HG02943 (cell line): ENCODE measurements around the gene IER3IP1.
"Not testable (repeated sequence)": the region's sequence is repeated elsewhere in the genome, so short reads cannot be mapped to it uniquely, and the experiment has no call there.

Experiments
- ATAC-seq: cut with Tn5 transposase; IDR thresholded peaks from one replicate; pipeline ENCODE4 v1.9.1; 2021; ENCODE audit warnings: mild to moderate bottlenecking, low read depth, moderate library complexity; ENCODE audit not compliant: unreplicated experiment

The IER3IP1 gene

DNA sequence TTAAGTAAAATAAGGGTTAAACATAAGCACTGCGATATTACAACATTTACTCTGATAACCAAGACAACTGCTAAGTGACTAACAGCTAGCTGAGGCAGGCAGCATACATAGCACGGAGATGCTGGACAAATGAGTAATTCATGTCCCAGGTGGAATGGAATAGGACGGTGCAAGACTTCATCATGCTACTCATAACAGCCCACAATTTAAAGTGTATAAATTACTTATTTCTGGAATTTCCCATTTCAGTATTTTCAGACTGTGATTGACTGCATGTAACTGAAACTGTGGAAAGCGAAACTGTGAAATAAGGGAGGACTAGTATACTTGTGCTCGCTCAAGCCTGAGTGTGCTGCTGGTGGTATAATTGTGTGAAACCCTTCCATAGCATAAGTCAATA is 12.9 kb downstream of the IER3IP1 start:
- peak; percentile 61 for ATAC-seq

DNA sequence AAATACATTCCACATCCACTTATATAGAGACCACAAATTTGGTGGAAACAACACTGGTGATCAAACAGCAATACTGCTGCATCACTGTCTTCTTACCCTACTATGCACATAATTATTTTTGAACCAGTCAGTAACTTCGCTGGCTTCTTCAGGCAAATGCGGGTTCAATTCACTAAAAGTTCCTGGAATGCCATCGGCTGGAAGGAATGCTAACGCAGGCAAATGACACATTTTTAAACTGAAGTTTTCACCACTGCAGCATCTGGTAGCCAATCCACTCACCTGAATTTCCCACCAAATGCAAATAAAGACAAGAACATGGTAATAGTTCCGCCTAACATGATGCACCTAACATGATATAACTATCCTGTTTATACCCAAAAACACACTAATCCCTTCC is 15.9 kb downstream of the IER3IP1 start:
- no peak for ATAC-seq

DNA sequence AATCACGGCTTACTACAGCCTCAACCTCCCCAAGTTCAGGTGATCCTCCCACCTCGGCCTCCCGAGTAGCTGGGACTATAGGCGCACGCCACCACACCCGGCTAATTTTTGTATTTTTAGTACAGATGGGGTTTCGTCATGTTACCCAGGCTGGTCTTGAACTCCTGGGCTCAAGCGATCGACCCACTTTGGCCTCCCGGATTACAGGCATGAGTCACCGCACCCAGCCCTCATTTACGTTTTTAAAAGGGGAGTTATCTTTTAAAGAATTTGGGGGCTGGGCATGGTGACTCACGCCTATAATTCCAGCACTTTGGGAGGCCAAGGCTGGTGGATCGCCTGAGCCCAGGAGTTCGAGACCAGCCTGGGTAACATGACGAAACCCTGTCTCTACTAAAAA is 17.8 kb downstream of the IER3IP1 start:
- not testable (repeated sequence) for ATAC-seq

DNA sequence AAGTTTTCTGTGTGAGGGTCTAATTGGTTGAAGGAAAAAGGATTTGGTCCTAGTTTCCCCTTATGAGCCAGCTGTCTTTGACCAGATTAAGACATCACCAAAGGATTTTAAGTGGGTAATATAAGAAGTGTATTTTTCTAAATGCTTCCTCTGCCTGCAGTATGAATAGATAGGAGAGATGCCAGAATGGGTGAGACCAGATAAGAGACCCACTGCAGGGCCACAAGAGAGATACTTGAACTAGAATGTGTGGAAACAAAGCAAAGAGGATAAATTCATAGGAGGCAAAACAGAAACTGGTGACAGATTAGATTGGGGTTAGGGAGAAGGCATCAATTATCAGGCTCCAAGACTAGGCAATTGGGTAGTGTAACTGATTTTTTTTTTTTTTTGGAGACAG is 24.7 kb downstream of the IER3IP1 start:
- ATAC-seq, result no peak

DNA sequence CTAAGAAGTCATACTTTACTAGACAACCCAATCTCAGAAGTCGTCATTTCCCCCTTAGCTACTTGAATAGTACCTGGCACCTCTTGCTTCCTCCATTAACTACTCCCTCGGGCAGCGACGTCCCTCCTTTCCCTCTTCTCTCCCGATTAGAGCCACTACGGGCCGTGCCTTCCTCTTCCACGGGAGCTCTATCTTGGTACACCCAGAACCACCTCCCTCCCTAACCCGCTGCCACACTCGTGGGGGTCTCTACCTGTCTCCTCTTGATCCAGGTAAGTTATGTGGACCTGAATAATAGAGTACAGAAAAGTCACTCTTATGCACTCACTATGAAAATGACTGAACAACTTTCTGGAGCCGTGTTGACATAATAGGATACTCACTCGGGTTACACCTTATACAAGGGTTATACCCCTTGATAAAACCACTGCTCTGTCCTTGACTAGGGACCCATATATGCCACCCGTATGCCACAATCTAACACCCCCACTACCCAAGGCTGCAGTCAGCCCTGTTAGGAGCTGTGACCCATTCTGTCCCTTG is 25.3 kb downstream of the IER3IP1 start:
- ATAC-seq, result peak; percentile 21

DNA sequence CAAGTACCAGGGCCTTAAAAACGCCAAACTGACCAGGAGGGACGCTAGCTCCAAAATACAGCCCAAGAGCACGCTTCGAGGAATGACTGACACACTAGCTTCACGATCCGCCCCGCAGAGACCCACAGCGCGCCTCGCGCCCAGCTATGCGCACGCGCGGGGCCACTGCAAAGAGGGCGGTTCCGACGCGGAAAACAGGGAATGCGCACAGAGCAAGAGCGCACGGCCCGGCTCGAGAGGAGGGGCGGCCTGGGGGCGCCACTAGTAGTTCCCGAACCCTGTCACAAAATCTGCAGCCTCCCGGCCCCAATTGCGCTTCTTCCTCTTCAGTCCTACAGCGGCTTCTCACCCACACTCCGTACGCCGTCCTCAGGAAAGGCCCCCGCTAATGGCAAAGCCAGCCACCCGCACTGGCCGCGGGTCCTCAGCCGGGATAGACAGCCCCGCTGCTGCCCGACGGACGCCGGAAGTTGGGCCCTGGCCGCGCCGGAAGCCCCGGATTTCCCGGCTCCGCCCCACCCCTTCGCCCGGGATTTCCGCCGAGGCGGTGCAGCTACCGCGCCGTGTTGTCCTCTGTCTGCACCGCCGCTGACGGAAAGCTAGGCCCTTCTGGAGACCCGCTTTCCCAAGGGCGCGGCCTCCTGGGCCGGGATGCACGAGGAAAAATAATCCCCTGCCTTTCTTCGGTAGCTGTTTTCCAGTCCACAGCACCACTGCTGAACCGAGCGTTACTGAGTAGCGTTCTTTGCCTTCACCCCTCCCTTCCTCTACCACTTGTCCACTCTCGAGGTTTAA is 25.9 kb downstream of the IER3IP1 start, which contains the start of gene HDHD2:
HDHD2 (minus strand) TSS at position 472 of the 795 bp plus-strand sequence. CDS start 14,061 bp downstream, outside the sequence.
- ATAC-seq, result peak; percentile 88

DNA sequence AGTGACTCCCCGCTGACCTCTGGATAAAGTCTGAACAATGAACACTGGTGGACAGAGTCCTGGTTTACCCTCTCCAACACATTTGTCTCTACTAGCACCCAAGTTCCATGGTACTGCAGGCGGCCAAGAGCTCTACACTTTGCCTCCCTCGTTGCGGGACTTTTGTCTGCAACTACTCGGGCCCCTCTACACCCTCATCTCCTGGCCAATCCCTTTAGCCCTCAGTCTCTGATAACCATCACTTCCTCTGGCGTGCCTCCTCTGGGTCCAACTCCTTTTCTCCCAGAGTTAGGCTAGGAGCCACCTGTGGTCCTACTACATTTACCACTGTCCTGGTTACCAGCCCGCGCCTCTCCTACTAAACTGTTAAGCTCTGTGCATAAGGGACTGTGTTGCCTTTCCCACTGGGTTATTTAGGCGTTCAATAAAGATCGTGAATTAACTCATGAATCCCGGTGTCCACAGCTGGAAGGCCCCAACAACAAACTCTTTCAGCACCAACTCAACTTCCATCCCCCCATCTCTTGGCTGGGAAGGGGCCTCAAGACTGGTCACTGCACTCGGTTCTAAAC is 26.6 kb downstream of the IER3IP1 start:
- ATAC-seq, result no peak

DNA sequence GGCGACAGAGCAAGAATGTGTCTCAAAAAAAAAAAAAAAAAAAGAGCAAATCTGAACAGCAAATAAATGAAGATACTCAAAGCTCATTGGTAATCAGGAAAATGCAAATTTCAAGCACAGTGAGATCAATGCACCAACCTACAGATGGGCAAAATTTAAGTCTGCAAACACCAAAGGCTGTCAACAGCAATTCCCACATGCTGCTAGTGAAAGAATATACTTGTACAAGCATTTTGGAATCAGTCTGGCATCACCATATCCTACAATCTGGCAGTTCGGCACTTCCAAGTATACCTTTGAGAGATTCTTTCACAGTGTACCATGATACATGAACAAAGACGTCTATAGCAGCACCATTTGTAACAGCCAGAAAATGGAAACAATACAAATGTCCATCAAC is 30.0 kb downstream of the IER3IP1 start:
- ATAC-seq, result no peak

DNA sequence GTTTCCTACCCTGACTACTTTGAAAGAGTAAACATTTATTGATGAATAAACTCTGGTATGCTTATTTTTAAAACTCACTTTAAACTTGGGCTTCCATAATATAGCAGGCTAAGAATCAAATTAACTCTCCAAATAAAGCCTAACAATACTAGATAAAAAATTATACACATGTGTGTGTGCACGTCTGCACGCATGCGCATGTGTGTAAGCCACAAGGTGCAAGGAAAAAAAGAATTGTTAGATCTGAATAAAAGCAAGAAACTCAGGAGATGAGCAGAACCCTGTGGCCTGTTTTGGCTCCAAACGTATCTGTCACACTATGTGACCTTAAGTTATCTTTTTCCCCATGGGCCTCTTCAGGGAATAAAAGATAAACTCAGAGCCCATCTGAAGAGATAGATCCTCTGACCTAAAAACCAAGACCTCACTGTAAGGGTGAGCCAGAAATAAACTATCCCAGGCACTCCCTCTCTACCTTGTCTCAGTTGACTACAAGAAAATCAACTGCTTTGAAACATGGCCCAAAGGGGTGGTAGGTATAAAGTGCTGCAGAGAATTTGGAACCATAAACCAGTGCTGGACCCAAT is 32.2 kb downstream of the IER3IP1 start:
- no peak for ATAC-seq

DNA sequence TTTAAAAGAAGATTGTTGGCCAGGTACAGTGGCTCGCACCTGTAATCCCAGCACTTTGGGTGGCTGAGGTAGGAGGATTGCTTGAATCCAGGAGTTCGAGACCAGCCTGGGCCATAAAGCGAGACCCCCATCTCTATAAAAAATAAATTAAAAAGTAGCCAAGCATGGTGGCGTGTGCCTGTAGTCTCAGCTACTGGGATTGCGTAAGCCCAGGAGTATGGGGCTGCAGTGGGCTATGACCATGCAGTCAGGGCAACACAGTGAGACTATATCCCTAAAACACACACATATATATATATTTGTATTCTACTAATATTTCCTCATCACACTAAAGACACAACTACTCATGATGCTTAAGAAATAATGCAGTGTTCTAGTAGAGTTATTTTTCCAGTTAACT is 33.0 kb downstream of the IER3IP1 start:
- no peak for ATAC-seq

DNA sequence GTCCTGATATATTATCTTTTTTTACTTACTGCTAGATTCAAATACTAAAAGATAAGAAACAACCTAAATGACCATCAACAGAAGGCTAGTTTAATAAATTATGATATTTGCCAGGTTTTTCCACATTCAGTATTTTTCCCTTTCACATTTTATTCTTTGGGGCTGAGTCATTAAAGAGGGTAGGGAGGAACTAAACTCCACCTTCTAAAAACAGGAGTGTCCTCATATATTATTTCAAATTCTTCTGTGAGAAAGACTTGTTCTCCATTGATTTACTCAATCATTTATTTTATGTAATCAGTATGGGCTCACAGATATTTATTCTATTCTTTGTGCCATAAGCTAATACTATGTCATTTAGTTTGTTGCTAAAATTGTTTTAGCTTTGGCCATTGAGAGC is 34.9 kb downstream of the IER3IP1 start:
- ATAC-seq, result no peak

DNA sequence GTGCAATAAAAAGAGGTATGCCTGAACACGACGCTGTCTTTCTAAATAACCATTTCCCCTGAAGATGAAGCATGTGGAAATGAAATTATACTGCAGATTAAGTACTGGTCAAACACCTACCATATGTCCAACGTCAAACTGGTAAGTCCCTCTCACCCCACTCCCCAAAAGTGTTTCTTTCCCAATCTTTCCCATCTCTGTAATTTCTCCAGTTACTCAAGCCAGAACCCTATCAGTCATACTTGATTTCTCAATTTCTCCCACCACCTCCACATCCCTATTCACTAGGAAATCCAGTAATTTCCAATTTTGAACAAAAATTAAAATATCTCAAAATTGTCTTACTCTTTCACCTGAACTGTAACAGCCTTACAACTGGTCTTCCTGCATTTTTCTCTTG is 55.0 kb downstream of the IER3IP1 start:
- no peak for ATAC-seq

DNA sequence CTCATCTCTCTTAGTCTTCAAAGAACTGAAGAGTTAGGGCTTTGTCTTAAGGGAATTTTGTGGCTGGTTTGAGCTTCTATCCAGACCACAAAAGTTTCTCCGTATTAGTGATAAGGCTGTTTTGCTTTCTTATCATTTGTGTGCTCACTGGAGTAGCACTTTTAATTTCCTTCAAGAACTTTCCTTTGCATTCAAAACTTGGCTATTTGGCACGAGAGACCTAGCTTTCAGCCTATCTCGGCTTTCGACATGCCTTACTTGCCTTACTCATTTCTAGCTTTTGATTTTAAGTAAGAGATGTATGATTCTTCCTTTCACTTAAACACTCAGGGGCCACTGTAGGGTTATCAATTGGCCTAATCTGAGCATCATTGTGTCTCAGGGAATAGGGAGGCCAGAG is 55.7 kb downstream of the IER3IP1 start:
- ATAC-seq, result no peak

DNA sequence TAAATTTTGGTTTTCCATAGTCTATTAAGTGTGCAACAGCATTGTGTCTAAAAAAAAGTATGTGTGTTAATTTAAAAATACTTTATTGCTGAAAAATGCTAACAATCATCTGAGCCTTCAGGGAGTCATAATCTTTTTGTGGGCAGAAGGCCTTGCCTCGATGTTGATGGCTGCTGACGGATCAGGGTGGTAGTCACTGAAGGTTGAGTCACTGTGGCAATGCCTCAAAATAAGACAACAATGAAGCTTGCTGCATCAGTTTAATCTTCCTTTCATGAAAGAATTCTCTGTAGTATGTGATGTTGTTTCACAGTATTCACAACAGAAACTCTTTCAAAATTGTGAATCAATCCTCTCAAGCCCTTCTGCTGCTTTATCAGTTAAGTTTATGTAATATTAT is 57.2 kb downstream of the IER3IP1 start:
- ATAC-seq, result no peak

DNA sequence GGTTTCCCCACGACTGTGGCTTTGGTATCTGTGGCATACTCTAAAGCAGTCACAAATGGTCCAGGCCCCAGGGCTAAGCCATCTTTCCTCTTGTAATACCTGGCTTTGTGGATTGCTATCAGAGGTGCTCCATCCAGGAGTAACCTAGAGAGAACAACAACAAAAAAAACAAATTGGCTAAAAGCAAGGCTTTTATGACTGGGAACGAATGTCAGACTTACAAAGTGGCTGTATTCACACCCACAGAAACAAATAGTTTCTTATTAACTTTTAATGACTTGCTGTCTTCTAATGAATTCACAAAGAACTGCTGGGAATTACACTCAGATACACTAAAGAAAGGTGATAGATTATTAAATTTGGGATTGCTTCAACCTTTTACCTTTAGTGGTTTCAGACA is 61.0 kb downstream of the IER3IP1 start:
- ATAC-seq, result no peak

DNA sequence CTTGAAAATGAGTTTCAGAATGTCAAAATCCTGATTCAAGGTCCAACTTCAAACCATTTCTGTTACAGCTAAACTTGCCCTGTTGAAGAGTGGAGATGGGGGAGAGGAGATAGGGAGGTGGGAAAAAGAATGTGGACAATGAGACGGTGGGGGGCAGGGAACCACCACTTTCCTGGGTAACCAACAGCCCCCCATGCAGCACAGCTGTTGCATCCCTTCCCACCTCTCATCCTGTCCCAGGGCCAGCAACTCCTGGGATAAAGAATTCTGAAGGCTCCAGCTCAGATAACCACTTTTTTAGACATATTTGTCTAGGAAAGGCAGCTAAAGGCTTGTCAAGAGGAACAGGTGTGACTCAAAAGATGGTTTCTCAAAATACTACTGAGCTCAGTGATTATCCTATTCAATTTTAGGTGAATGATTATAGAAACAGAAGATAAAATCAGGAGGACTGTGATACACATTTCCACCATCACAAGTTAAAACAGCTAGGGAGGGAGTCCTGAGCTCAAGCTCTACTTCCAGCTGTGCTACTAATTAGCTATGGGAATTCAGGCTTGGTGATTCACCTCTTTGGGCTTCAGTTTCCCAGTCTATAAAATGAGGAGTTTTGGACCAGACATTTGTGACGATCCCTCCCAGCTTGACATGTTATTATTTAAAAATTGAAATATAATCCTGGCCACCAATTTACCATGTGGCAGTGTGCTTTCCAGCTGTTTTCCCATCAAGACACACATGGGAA is 62.2 kb downstream of the IER3IP1 start:
- no peak for ATAC-seq

DNA sequence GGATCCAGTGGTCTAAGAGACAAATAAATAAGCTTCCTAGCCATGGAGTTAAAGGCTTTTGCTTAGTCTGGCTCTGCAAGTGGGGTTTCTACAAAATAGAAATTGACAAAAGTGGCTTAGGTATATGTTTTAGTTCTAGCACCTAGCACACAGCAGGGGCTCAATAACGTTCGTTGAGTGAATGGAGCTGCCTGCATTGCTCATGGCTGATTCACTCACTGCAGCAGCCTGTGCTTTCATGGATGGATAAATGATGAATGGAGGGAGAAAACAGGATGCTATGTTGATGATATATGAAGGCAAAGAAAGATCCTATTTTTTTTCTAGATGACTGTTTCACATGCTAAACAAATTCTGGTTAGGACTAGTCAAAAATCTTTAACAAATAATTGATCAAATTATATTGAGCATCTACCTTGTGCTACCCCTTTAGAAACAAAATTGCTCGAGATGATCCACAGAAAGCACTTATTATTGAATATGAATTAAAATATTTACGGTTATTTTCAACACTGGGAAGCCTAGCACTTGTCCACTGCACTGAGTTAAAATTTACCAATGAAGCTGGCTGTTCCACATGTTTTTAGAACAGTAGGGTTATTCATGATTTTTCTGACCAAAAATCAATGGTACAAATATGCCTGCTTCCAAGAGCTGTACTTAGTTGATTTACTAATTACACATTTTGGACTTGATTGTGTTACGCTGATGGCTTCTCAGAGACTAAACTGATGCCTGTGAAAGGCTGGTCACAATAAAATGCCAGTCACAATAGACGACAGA is 65.5 kb downstream of the IER3IP1 start:
- ATAC-seq, result no peak

DNA sequence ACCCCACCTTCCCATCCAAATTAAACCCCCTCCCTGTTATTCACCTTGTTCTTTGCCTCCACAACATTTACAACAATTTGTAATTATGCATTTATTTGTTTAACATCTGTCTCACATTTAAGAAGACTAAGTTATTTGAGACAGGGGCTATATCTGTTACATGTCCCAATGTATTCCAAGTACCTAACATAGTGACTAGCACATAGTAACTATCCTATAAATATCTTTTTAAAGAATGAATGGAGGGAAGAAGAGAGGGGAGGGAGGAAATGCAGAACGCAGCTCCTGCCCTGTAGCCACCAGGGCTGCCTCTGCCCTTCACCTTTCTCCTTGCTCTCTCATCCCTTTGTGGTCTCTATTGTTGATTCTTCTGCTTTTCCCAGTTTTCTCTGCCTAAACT is 66.4 kb downstream of the IER3IP1 start:
- no peak for ATAC-seq

DNA sequence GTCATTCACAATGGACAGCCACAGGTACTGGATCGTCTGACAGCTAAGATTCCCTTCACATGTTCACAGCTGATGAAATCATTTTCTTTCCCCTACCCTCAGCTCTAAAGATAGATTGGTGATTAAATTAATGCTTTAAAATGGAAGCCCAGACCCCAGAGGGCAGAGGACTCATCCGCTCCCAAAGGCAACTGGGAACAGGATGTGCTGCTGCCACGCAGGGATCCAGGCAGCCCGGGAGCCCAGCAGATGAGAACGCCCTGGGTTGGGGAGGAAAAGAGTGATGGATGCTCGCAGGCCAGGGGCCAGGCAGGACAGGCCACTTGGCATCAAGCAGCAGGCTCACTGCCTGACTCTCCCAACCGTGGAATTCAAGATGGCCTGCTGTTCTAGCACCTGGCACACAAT is 67.2 kb downstream of the IER3IP1 start:
- ATAC-seq, result no peak

DNA sequence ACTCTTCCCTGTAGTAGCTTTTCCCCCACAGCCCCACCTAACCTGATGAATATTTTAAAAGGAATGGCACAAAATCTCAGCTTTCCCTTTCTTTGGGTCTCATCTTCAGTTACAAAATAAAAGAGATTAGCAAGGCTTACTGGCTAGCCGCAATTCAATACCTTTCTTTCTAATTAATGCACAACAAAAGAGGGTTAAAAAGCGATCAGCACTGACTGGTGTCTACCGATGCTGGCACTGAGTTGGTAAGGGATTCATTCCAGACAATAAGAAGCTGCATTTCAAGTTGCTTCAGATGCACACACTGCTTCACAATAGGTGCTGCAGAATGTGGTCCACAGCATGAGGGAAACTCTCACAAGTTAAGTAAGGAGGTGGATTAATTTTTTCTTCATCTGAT is 67.8 kb downstream of the IER3IP1 start:
- no peak for ATAC-seq
